Astrocyte (in vitro differentiated cells and primary cell): ENCODE results near the gene NUSAP1.

ENCODE experiments used
- EZH2 ChIP-seq: IDR thresholded peaks from 2 replicates; pipeline ENCODE4 v1.6.1; 2012; ENCODE audit warnings: mild to moderate bottlenecking, low read length, inconsistent platforms; ENCODE audit not compliant: insufficient read depth
- TF ChIP-seq, protein P1 (sequence below): IDR thresholded peaks from 2 replicates; pipeline ENCODE4 v1.5.1; 2011; ENCODE audit warnings: low read depth, mild to moderate bottlenecking, inconsistent platforms, low read length, moderate library complexity; ENCODE audit not compliant: insufficient read depth

- TF ChIP-seq, protein P1, sequence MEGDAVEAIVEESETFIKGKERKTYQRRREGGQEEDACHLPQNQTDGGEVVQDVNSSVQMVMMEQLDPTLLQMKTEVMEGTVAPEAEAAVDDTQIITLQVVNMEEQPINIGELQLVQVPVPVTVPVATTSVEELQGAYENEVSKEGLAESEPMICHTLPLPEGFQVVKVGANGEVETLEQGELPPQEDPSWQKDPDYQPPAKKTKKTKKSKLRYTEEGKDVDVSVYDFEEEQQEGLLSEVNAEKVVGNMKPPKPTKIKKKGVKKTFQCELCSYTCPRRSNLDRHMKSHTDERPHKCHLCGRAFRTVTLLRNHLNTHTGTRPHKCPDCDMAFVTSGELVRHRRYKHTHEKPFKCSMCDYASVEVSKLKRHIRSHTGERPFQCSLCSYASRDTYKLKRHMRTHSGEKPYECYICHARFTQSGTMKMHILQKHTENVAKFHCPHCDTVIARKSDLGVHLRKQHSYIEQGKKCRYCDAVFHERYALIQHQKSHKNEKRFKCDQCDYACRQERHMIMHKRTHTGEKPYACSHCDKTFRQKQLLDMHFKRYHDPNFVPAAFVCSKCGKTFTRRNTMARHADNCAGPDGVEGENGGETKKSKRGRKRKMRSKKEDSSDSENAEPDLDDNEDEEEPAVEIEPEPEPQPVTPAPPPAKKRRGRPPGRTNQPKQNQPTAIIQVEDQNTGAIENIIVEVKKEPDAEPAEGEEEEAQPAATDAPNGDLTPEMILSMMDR = no peak
- TF ChIP-seq EZH2 = no peak
Measured at GRCh38 chr15:41284427-41285177, 48.1 kb upstream of the NUSAP1 start.
